ENCODE data around the gene CHPF.
A peak's percentile ranks its signal among the peaks of the same experiment; 100 is the strongest.

CHPF gene

DNA sequence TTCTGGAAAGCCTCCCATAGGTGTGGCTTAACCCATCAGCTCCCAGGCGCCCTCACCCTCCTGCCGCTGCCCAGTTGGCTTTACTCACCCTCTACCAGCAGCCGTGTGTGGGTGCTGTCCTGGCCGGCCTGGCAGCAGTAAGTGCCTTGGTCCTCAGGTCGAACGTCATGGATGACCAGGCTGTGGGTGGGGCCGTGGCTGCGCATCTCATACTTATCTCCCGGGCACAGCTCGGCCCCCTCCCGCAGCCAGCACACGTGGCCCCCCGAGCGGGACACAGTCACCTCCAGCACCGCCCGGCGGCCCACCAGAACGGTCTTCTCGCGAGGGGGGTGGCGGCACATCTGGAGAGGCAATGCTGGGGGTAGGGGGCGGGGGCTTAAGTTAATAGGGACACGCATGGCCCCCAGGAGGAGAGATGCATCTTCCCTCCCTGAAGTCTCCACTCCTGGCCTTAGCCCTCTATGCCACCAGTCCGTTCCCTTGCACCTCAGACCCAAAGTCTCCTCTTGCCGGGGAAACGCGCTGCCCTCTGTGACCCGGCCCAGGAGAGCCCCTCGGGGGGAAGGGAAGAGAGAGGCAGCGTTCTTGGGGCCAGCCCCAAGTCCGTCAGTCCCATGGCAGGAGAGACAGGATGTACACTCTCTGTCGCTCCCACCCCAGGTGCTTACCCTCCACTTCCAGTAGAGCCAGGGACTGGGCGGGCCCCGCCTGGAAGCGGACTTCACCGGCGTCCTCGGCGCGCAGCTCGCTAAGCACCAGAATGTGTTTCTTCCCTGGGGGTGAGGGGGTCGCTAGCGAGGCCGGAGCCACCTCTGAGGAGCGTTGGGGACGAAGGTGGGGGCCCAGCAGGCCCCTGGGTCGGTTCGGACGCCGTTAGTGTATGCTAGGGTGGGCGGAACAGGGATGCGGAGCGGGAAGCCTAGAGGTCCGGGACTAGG lies 8.1 kb upstream of the CHPF start:
- DNase-seq (ENCODE audit: low spot score): no peak

DNA sequence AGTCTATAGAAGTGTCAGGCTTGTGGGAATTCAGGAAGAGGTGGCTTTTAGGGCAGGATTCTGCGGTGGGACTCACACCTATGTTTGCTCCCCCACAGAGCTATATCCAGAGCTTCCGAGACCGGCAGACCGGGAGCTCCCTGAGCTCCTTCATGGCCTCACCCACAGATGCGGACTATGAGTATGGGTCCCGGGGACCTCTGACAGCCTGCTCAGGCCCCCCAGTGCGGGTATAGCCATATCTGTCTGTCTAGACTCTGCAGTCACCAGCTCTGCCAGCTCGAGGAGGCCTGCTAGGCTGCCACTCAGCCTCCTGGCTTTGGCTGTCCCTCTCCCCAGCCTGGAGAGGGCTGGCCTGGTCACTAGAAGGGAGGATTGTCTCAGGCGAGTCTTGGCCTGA lies 6.0 kb upstream of the CHPF start:
- DNase-seq (ENCODE audit: low spot score): no peak

DNA sequence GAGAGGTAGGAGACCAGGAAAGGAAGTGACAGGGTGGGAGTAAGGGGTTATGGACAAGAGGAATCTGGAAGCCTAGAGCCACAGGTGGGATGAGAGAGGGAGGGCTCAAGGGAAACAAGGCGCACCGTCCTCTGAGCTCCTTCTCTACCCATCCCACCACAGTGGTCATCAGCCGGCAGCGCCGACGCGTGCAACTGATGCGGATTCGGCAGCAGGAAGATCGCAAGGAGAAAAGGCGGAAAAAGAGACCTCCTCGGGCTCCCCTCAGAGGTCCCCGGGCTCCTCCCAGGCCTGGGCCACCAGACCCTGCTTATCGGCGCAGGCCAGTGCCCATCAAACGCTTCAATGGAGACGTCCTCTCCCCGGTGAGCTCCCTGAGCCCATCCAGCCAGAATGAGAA lies 5.4 kb upstream of the CHPF start:
- no peak for DNase-seq (ENCODE audit: low spot score)

DNA sequence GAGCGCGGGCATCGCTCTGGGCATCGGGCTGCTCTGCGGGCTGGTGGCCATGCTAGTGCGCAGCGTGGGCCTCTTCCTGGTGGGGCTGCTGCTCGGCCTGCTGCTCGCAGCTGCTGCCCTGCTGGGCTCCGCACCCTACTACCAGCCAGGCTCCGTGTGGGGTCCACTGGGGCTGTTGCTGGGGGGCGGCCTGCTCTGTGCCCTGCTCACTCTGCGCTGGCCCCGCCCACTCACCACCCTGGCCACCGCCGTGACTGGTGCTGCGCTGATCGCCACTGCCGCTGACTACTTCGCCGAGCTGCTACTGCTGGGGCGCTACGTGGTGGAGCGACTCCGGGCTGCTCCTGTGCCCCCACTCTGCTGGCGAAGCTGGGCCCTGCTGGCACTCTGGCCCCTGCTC lies 4.0 kb upstream of the CHPF start:
- DNase-seq (ENCODE audit: low spot score): no peak

DNA sequence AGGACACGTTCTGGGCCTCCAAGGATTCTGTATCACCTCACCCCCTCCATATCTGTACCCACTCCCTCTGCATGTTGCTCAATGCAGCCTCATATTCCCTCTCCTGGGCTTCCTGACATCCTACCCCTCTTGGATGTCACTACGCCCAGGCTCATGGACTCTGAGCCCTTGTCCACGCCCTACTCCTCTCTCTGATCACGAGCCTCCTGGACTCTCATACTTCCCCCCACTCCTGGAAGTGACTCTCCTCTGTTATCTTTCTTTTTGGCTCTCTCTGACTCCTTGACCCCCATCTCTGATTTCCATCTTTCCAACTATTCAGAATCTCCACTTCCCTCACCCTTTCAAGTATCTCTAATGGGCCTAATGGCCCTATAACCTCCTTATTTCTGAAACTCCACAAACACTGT lies 2.3 kb upstream of the CHPF start:
- no peak for DNase-seq (ENCODE audit: low spot score)

DNA sequence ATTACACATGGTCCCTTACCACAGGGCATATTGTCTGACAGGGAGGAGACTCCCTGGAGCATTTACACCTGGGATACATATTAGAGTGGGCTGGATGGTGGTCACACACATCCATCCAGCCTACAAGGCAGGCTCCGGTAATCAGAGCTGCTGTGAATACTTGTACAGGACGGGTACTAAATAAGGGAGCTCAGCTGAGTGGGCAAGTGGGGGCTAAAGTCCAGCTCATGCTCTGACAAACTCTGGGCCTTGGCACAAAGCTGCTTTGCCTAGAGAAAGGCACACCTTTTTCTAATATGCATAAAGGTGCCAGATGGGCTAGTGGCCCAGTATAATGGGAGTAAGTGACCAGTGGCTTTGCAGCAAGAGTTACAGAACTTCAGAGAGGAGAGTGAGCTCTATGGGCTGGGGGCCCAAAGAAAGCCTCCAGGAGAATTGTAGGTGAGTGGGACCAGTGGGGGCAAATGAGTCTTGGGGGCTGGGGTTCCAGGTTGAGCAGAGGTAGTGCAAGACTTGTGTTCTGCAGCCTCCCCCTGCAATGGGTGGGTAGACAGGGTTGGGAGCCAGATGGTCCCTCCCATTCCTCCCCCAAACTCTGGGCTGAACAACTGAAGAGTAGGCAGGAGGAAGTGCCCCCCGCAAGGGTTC lies 1.8 kb upstream of the CHPF start:
- DNase-seq (ENCODE audit: low spot score): no peak

DNA sequence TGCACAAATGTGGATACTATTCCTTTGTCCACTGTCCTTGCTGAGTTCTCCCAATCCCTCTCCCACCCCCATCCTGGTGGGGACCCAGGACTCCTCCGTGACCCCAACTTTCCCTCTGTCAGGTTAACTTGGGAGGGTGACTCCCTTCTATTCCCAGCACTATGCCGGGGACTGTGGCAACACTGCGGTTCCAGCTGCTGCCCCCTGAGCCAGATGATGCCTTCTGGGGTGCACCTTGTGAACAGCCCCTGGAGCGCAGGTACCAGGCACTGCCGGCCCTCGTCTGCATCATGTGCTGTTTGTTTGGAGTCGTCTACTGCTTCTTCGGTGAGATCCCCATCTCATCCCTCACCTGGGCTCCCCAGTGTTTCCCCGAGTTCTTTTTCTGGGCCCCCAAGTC lies 958 bp upstream of the CHPF start:
- DNase-seq (ENCODE audit: low spot score): no peak

DNA sequence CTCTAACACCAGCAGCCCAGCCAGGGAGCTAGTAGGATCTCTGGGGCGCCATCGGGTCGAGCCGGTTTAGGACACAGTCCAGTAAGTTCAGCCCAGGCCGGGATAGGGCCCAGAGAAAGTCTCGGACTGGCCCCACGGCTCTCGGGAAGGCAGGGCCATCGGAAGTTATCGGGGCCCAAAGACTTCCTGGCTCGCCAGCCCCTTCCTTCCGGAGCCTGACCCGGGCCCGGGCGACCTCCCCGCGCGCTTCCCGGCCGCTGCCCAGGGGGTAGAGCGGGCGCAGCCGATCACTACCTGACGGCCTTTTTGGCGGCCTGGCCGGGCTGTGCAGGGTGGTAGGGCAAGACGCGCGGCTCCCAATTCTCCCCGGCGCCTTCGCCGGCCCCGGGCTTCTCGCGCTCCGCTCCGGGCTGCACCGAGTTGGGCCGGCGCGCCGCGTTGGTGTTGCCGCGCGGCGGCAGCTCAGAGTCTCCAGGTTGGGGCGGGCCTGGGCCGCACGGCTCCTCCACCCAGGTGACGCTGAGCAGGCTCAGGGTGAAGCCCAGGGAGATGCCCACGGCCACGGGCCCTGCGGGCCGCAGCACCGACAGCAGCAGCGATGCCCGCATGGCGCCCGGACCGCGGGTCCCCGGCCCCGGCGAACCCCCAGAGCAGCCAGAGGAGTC lies 546 bp downstream of the CHPF start:
- no peak for DNase-seq (ENCODE audit: low spot score)

DNA sequence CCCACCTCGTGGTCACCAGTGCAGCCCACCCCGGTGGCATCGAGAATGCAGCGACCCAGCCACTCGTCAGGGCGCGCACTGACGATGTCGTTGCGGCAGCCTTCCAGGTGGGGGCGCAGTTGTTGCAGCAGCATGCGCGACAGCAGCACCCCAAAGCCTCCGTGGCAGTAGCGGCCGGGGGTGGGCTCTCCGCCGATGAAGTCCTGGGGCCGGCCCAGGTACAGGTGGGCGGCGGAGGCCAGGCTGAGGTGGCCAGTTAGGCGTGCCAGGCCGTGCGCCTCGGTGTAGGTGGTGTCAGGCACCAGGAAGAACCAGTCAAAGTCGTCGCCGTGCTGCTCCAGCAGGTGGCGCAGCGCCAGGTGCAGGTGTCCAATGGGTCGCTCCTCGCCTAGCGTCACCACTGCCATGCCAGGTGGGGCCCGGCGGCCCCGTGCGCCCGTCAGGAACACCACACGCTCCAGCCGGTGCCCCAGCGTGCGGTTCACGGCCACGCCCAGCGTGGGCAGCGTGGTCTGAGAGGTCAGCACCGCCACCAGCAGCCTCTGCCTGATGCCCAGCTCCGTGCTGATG lies 1.9 kb downstream of the CHPF start:
- DNase-seq (ENCODE audit: low spot score): peak; percentile 90

DNA sequence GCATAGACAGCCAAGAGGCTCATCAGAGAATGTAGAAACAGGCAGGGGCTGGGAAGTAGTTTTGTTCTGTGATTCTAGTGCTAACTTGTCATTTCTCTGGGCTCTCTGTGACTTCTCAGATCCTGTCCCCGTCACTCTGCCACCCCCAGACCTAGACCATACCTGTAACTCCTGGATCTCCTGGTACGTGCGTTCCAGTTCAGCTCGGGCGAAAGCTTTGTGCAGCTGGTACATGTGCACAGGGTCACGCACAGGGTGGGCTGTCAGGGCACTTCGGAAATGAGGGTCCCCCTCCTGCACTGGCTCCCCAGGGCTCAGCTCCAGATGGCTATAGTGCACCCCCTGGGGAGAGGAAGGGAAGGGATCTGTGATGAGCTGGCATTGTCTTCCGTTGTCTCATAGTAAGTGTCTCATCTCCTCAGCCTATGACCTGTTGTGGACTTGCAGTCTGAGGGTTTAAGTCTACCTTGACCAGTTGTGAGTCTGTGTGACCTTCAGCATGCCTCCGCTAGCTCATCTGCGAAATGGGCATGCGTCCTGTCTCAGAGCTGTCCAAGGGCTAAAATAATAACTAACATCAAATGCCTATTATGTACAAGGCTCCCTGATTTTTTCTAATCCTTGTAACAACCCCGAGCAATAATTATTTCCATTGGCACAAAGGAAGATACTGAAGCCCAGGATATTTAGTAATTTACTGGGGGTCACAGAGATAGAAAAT lies 2.7 kb downstream of the CHPF start:
- DNase-seq (ENCODE audit: low spot score): no peak

DNA sequence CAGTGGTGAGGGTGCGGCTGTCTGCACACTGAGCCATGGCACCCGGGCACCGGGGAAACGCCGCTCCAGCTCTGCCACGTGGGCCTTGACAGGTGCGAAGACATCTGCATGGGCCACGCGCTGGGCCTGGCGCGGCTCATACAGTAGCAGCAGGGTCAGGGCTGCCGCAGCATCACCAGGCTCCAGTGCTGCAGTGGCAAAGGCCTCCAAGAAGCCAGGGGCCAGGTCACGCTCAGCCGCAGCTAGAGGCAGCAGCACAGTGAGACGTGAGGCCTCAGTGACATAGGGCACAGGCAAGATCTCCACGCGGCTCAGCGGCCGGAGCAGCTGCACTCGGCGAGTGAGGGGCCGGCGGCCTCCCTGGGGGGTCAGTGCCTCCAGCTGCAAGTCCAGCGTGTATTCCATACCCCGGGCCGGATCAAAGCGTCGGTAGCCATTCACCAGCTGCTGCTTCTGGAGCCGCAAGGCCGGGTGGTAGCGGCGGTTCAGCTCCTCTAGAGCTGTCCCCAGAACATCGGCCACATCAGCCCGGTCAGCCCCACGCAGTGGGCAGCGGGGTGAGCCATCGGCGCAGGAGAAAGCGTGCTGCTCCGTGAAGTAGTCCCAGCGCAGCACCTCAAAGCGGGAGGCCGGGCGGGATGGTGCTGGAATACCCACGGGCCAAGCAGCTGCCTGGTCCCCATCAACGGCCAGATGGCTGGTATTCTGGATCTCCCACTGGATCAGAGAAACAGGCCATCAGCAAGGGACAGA lies 3.5 kb downstream of the CHPF start:
- DNase-seq (ENCODE audit: low spot score): no peak

DNA sequence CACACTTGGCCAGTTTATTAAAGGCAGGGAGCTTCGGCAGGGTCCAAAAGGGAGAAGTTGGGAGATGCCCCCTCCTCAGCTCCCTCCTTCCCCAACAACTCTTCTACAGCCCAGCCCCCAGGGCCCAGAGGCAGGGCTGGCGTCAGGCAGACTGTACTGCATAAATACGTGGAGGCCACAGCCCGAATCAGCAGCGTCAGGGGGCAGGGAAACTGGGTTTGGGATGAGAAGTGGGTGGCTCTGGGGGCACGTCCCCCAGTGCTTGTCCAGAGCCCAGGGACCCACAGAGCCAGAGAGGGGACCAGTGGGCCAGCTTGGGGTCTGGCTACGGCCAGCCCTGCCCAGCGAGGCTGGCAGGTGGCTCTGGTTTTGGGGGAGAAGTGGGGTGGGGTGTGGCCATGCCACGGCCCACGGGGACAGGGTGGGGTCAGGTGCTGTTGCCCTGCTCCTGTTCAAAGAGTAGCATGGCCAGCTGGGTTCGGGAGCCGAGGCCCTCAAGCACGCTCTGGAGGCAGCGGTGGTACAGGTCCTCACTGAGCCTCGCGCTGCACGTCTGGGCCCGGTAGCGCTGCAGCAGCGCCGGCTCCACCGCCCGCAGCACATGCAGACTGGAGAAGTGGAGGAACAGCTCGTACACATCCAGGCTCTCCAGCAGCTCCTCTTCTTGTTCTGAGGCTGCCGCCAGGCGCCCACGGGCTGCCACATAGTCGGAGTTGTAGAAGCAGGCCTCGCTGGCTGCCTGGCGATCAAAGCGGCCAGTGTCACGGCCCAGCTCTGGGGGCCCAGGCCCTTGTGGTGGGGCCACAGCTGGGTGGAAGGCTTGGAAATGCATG lies 4.4 kb downstream of the CHPF start:
- no peak for DNase-seq (ENCODE audit: low spot score)

DNA sequence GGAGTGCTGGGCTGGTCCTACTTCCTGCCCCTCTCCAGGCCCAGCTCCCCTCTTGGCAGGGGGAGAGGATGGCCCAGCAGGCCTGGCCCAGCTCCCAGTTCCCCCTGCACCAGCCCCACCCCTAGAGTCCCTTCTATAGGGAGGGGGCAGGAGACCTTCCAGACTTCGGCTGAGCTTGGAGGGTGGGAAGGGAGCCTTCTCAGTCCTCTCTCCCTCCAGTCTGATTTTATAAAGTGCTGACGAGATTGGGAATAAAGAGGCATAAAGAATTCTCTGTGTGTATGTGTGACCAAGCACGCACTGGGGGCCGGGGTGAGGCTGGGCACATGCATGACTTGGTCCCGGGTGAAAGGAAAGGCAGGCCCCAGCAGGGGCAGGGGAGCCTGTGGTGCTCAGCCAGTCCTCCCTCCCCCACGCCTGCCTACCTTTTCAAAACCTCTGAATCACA lies 5.1 kb downstream of the CHPF start:
- no peak for DNase-seq (ENCODE audit: low spot score)

DNA sequence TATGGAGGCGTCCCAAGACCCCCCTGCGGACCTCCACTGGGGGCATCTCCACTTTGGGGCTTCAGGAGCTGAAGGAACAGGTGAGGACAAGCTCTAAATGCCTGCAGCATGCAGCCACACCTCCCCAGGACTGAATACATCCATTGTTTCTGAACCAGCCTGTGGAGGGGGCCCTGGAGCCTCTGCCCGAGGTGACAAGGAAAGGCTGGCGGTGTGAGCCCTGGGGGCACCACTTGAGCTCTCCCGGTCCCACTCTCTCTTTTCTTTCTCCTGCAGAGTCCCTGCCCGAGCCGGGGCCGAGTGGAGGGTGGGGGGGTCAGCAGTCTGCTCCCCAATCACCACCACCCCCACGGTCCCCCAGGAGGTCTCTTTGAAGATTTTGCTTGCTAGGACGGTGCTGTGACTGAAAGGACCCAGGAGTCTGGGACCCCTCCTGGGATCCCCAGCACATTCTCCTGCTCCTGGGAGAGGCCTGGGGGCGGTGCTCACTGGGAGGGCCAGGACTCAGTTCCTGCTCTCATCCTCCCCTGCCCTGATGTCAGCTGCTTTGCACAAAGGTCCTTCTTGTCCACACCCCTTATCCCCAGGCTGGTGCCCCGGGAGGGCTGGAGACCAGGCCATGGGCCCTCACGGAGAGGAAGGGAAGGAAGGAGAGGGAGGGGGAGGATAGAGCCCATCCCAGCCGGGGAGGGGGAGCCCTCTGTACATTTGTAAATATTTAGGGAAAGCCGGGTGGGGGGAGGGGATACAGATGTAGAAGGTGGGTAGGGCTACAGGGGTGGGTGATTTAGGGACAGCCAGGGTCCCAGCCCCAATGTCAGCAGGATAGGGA lies 5.7 kb downstream of the CHPF start:
- DNase-seq (ENCODE audit: low spot score): no peak

DNA sequence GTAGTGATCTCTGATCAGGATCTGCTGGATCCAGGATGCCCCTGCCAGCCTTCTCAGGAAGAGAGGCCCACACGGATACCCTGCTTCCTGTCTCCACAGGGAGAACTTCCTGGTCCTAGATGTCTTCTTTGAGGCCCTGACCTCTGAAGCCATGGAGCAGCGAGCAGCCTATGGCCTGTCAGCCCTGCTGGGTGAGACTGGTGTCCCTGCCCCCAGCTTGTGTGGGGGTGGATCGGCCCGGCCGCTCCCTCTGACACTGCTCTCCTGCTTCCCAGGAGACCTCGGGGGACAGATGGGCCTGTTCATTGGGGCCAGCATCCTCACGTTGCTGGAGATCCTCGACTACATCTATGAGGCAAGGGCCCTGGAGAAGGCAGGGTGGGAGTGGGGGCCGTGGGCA lies 6.6 kb downstream of the CHPF start:
- no peak for DNase-seq (ENCODE audit: low spot score)

DNA sequence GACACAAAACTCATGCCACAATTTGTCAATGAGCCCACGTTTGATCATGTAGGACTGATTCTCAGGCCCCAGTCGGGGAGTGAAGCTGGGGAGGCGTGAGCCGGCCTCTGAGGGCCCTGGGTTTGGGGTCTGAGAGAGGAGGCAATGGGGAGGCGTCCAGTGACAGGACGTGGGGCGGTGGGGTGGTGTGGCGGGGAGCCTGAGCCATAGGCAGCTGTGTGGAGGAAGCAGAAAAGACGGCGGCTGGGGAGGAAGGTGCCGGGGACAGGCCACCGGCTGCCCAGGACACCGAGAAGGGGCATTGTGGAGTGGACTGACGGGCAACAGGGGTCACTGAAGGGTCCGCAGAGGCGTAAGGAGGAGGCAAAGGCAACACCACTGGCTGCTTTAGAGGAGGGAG lies 7.2 kb downstream of the CHPF start:
- DNase-seq (ENCODE audit: low spot score): no peak

DNA sequence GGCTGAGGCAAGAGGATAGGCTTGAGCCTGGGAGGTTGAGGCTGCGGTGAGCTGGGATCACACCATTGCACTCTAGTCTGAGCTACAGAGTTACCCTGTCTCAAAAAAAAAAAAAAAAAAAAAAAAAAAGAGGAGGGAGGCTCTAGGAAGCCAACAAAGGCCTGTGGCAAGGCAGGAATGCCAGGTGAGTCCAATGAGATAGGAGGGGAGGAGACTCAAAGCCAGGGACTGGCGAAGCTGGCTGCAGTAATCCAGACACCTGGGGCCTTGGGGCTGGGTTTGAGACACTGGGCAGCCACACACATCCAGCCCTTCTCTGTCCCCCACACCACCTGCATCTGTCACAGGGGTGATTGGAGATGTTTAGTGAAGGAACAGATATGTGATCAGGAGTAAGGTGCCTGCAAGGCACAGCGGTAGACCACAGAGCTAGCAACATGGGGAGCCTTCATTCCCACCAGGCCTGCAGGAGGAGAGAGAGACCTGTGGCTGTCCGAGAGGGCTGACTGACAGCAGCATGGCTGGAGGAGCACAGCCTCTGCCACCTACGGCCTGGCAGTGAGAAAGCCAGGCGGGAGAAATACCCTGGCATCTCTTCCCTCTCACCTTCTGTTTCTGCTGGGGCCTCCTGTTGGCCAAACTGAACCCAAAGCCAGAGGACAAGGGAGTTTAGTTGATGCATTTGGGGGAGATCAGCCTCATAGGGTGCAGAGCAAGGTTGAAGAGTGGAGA lies 9.5 kb downstream of the CHPF start:
- DNase-seq (ENCODE audit: low spot score): no peak

DNA sequence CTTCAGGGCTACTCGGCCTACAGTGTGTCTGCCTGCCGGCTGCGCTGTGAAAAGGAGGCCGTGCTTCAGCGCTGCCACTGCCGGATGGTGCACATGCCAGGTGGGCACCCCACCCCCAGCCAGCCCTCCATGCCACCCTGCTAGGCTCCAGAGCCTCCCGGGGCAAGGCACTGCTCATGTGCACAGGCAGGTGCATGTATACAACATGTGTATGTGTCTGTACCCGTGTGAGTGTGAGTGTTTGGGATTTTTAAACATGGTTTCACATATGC lies 11.3 kb downstream of the CHPF start:
- no peak for DNase-seq (ENCODE audit: low spot score)
